HUES48 (cell line): ENCODE results near the gene LRCH3.

Experiments used
- H3K27ac ChIP-seq: one replicate; pipeline ENCODE4 v1.7.0; 2013; ENCODE audit warnings: low read depth, low read length, inconsistent platforms
- H3K27me3 ChIP-seq: 2 replicates; pipeline ENCODE4 v1.6.1; 2013; ENCODE audit warnings: mild to moderate bottlenecking, low read length; ENCODE audit not compliant: control insufficient read depth, insufficient read depth
- H3K36me3 ChIP-seq: 2 replicates; pipeline ENCODE4 v1.6.1; 2013; ENCODE audit warnings: low read length; ENCODE audit not compliant: control insufficient read depth, insufficient read depth
- H3K4me1 ChIP-seq: 2 replicates; pipeline ENCODE4 v1.6.1; 2013; ENCODE audit warnings: mild to moderate bottlenecking, low read length; ENCODE audit not compliant: control insufficient read depth, insufficient read depth
- H3K4me3 ChIP-seq: 2 replicates; pipeline ENCODE4 v1.5.1; 2013; ENCODE audit warnings: mild to moderate bottlenecking, low read depth, low read length
- H3K9ac ChIP-seq: 2 replicates; pipeline ENCODE4 v1.6.1; 2013; ENCODE audit warnings: mild to moderate bottlenecking, low read depth, low read length, moderate library complexity
- H3K9me3 ChIP-seq: 2 replicates; pipeline ENCODE4 v1.6.1; 2013; ENCODE audit warnings: low read length; ENCODE audit not compliant: control insufficient read depth, insufficient read depth

Gene LRCH3

DNA sequence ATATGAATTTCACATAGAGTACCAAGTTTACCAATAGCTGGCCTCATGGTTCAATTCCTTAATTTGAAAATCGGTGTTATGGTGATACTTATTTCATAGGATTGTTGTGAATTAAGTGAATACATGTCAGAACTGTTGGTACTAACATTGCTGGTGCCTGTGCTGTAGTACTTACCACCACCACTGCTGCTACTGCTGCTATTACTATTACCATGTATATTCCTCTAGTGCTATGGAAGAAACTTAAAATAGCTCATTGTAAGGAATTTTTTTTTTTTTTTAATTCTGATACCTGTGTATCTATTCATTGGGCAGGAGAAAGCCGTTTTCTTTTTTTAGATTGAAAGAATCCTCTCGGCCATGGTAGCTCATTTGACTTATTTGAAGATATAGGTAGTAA lies 37.8 kb upstream of the LRCH3 start:
- Histone ChIP-seq H3K36me3 (no peaks in the 10 kb centered on the region), H3K27me3 (peaks cover 41% of the 10 kb centered on the region), H3K9me3 (no peaks in the 10 kb centered on the region), H3K9ac (no peak overlapping the region), H3K27ac (no peak overlapping the region), H3K4me1 (peaks cover 3% of the 10 kb centered on the region; the same call in 1 of the 2 replicates), H3K4me3 (no peak overlapping the region)

DNA sequence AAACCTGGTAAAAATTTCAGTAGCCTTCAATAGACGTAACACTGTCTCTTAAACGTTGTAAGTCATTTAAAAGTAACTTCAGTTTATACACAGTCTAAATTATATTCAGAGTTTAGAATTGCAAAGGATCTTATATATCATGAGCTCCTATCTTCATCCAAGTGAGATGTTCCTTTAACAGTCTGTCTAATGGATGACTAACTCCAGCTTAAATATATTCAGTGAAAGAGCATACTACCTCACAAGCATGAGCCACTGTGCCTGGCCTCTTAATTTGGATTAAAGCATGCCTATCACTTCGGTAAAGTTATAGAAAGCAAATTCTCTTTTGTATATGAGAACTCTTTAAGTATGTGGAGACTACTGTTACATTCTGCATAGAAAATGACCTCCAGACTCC lies 34.4 kb upstream of the LRCH3 start:
- Histone ChIP-seq H3K9me3 (no peaks in the 10 kb centered on the region), H3K4me3 (no peak overlapping the region), H3K27ac (no peak overlapping the region), H3K4me1 (no peaks in the 10 kb centered on the region), H3K27me3 (peaks cover 8% of the 10 kb centered on the region), H3K9ac (no peak overlapping the region), H3K36me3 (no peaks in the 10 kb centered on the region)

DNA sequence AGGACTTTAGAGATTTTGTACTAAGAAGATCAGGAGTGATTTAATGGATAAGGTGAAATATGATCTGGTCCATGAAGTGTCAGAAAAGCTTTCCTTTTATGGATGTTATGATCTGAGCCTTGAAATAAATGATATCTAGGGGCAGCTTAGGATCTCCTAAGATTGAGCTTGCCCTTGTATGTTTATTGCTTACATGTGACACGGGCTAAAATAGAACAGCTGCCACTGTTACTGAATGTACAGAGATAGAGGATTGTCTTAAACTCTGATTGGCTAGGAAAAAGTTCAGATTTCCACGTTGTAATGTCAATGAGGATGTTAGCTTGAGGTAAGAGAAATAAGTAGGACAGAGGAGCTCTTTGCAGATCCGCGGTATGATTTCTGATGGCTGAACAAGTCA lies 32.5 kb upstream of the LRCH3 start:
- H3K36me3 ChIP-seq = no peaks in the 10 kb centered on the region
- H3K9ac ChIP-seq = no peak overlapping the region

DNA sequence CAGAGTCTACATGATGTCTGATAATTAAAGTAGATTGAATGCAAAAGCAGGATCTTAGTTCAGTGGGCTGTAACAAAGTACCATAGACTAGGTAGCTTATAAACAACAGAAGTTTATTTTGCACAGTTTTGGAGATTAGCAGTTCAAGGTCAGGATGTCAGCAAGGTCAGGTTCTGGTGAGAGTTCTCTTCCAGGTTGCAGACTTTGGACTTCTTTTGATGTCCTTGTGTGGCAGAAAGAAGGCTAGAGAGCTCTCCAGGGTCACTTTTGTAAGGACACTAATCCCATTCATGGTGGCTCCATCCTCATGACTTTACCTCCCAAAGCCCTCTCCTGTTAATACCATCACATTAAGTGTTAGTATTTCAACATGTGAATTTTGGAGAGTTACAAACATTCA lies 29.3 kb upstream of the LRCH3 start:
- no peaks in the 10 kb centered on the region for H3K36me3 ChIP-seq

More for the DNA sequence above, 32.5 kb upstream of the LRCH3 start:
- Histone ChIP-seq H3K27ac (no peak overlapping the region), H3K4me3 (no peak overlapping the region), H3K27me3 (no peaks in the 10 kb centered on the region), H3K9me3 (no peaks in the 10 kb centered on the region), H3K4me1 (no peaks in the 10 kb centered on the region)

DNA sequence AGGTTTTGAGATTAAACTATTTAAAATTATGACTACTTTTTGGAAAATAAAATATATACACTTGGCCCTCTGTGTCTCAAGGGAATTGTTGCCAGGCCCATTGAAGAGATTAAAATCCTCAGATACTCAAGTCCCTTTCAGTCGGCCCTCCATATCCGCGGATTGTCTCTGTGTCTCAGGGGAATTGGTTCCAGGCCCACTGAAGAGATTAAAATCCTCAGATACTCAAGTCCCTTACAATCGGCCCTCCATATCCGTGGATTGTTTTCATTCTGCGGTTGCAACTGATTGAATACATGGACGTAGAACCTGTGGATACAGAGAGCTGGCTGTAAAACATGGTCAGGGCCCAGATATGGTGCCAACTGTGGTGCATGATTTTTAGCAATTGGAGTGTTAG lies 15.7 kb upstream of the LRCH3 start:
- no peaks in the 10 kb centered on the region for H3K9me3 ChIP-seq
- peaks cover 15% of the 10 kb centered on the region for H3K36me3 ChIP-seq
- H3K4me3 ChIP-seq = no peak overlapping the region
- no peaks in the 10 kb centered on the region for H3K27me3 ChIP-seq
- H3K9ac ChIP-seq = no peak overlapping the region
- H3K4me1 ChIP-seq = no peaks in the 10 kb centered on the region
- no peak overlapping the region for H3K27ac ChIP-seq

More for the DNA sequence above, 29.3 kb upstream of the LRCH3 start:
- no peak overlapping the region for H3K4me3 ChIP-seq
- no peaks in the 10 kb centered on the region for H3K4me1 ChIP-seq
- no peak overlapping the region for H3K27ac ChIP-seq
- no peaks in the 10 kb centered on the region for H3K9me3 ChIP-seq
- H3K27me3 ChIP-seq = no peaks in the 10 kb centered on the region
- no peak overlapping the region for H3K9ac ChIP-seq

DNA sequence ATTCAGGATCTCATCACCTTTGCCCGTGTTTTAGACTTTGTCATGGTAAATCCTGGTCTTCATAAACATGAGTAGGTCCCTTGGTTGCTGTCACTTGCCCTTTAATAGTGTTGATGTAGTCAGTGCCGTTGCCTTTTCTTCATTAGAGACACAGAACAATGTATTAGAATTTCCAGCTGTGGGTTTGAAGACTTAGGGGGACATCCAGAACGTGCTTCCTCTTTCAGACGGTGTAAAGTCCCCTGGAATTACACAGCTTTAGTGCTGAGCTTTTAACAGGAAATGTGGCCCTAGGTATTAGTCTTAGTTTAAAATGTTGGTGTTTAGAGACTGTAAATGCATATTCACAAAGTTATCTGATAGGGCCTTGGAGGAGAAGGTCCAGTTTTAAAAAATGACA lies 8.8 kb upstream of the LRCH3 start:
- no peaks in the 10 kb centered on the region for H3K4me1 ChIP-seq
- no peak overlapping the region for H3K4me3 ChIP-seq
- H3K27ac ChIP-seq = no peak overlapping the region
- no peaks in the 10 kb centered on the region for H3K9me3 ChIP-seq
- H3K9ac ChIP-seq = no peak overlapping the region
- peaks cover 11% of the 10 kb centered on the region for H3K36me3 ChIP-seq
- H3K27me3 ChIP-seq = no peaks in the 10 kb centered on the region

DNA sequence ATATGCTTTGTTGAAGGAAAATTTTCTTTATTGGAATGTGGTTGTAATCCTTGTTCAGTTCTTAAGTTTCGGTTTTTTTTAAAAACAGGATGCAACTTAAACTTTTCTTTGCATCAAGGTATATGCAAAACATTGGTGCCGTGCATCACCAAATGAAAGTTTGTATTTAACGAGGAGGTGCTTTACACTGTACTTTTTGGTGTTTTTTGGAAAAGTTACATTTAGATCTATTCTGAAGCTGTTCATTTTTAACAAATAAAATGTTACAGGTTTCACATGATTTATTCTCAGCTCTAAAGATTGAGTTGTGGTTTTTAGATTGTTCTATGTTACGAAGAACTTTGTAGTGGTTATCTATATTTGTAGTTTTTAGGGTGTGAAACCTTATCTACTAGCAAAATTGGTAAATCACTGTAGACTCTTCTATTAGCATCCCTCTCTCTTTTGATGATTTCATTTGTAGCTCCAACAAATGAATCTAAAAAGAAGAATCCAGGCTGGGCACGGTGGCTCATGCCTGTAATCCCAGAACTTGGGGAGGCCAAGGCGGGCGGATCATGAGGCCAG lies 7.0 kb upstream of the LRCH3 start:
- H3K4me3 ChIP-seq = no peak overlapping the region
- H3K9ac ChIP-seq = no peak overlapping the region
- H3K27ac ChIP-seq = no peak overlapping the region
- H3K9me3 ChIP-seq = no peaks in the 10 kb centered on the region
- H3K36me3 ChIP-seq = no peaks in the 10 kb centered on the region
- H3K27me3 ChIP-seq = no peaks in the 10 kb centered on the region
- no peaks in the 10 kb centered on the region for H3K4me1 ChIP-seq

DNA sequence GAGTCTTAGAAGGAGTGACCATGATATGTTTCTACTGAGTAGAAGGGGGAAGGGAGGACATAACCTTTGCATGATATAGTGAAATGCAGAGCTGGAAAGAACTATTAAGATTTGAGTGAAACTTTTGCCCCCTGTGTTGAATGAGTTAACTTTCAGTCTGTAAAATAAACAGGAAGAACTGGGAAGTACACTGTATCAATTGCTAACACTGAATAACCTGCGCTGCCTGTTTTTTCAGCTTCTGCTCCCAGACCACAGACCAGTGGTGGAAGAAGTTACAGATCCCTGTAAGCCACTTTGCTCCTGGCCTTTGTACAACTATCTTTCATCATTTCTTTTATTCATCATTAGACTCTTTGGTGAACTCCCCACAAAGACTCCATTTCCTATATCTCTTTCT lies 3.6 kb upstream of the LRCH3 start:
- no peak overlapping the region for H3K27ac ChIP-seq

DNA sequence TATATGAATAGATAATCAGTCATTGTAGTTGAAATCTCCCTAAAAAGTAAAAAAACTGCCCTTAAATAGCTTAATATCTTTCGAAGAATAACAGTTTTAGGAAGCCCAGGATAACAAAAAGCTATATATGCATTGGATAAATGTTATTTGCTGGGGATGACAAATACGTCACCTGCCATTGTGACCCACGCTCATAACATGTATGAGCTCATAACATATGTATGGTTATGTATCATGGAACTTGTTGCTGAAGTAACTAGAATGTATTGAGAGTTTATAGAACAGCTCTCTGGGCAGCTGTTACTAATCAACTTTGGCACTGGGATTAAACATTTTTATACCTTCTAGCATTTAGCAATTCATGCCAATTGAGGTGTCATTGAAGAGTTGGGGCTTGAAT lies 1.7 kb upstream of the LRCH3 start:
- H3K4me3 ChIP-seq = no peak overlapping the region
- H3K9me3 ChIP-seq = no peaks in the 10 kb centered on the region
- no peak overlapping the region for H3K9ac ChIP-seq
- no peaks in the 10 kb centered on the region for H3K36me3 ChIP-seq
- no peak overlapping the region for H3K27ac ChIP-seq
- no peaks in the 10 kb centered on the region for H3K27me3 ChIP-seq
- no peaks in the 10 kb centered on the region for H3K4me1 ChIP-seq

More for the DNA sequence above, 3.6 kb upstream of the LRCH3 start:
- Histone ChIP-seq H3K9ac (no peak overlapping the region), H3K9me3 (no peaks in the 10 kb centered on the region), H3K4me1 (no peaks in the 10 kb centered on the region), H3K27me3 (no peaks in the 10 kb centered on the region), H3K36me3 (no peaks in the 10 kb centered on the region), H3K4me3 (no peak overlapping the region)

DNA sequence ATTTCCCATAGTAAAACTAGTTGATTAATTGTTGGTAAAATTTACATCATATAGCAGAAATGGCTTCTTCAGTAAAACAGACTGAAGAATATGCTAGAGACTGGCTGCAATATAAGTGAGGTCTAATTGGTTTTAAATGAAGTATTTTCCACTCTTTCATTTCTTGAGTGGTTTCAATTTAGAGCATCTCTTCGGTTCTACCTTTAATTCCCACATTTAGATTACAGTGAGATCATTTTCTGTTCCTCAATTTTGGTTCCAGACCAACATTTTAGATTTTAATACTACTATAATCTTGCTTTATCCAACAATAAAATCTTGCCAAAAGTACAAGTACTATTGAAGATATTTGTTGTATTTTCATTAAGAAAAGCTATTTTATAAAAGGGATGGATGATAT lies 1.0 kb upstream of the LRCH3 start:
- no peaks in the 10 kb centered on the region for H3K9me3 ChIP-seq
- no peaks in the 10 kb centered on the region for H3K36me3 ChIP-seq
- peak overlapping the region; percentile 90 for H3K4me3 ChIP-seq
- H3K9ac ChIP-seq = no peak overlapping the region
- no peak overlapping the region for H3K27ac ChIP-seq
- H3K27me3 ChIP-seq = no peaks in the 10 kb centered on the region
- H3K4me1 ChIP-seq = no peaks in the 10 kb centered on the region

DNA sequence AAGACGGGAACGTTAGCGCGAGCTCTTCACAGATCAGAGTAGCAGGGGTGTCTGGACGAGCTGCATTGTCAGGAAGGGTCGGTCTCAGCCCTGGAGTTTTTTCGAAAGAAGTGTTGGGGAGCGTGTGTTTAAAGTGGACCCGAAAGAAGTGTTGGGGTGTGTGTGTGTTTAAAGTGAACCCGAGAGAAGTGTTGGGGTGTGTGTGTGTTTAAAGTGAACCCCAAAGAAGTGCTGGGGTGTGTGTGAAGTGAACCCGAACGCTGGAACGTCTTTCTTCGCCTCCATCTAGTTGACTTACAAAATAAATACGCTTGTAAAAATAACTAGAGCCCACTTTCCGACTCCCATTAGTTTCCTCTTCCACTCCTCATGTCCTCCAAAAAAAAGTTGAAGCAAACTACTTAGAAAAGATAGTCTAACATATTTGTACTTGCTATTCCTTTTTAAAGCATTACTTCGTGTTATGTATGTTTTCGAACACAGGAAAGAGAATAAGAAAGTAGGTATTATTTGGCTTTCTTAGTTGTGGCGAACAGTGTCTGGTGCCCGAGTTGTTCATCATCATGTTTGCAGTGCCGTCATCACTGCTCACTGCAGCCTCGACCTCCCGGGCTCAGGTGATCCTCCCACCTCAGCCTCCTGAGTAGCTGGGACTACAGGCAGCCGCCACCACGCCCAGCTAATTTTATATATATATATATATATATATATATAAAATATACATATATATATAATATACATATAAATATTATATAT lies 1.0 kb downstream of the LRCH3 start:
- Histone ChIP-seq H3K27ac (peak overlapping the region; percentile 98), H3K9me3 (no peaks in the 10 kb centered on the region), H3K4me3 (peak overlapping the region; percentile 90), H3K27me3 (no peaks in the 10 kb centered on the region), H3K9ac (peak overlapping the region; percentile 98), H3K36me3 (no peaks in the 10 kb centered on the region), H3K4me1 (no peaks in the 10 kb centered on the region)
